AG08395 (cell line): Measurements from ENCODE around the gene SLC35E1.
"Not testable (repeated sequence)": the region's sequence is repeated elsewhere in the genome, so short reads cannot be mapped to it uniquely, and the experiment has no call there.

Experiments used
- DNase-seq: peaks from one replicate; pipeline ENCODE4 v3.0.0; 2012; ENCODE audit warnings: mixed read lengths, low spot score

The SLC35E1 gene

DNA sequence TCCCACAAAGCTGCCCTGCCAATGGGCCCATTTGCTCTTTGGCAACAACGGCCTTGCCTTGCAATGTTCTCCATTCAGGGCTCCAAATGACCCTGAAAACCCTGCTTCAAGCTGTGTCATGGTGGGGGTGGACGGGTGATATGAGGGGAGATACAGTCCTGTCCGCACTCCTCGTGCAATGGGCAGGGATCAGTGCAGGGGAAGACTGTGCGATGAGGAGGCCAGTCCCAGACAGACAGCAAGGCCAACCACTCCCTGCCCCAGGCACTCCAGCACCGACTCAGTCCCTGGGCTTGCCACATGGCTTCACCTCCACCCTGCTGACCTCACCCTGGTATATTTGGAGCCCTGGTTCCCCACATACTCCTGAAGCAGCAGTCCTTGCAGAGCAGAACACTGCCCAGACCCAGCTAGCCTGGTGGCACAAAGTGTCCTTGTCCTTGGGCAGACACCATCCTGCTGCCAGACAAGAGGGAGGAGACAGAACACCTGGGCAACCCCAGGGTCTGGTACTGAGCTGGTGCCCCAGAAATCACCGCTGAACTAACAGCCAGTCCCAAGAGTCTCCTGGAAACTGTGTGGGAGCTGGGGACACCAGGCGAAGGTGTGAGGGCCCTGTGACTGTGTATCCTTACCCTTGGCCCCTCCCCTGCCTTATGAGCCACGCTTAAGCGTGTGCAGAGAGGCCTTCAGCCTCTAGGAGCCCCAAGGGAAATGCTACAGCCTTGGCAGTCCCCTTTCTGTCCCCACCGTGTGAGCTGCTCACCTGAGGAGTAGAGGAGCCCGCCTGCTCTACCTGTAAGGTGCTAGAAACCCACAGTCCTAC is 9.1 kb upstream of the SLC35E1 start:
- DNase-seq = no peak

DNA sequence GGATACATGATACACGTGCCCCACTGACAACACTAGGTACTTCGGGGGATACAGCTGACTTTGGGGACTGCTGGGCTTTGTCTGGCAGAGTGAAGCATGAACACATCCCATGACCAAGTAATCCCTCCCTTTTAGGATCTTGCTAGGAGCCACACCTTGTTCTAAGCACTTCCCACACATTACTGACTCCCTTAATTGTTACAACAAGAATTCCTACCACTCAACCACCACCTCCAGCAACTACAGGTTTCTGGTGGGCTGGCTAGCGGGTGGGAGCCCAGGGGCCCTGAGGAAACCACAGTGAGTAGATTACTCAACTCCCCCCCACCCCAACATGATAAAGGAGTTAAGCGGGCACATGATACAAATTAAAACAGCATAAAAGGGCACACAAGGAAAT is 7.2 kb upstream of the SLC35E1 start:
- no peak for DNase-seq

DNA sequence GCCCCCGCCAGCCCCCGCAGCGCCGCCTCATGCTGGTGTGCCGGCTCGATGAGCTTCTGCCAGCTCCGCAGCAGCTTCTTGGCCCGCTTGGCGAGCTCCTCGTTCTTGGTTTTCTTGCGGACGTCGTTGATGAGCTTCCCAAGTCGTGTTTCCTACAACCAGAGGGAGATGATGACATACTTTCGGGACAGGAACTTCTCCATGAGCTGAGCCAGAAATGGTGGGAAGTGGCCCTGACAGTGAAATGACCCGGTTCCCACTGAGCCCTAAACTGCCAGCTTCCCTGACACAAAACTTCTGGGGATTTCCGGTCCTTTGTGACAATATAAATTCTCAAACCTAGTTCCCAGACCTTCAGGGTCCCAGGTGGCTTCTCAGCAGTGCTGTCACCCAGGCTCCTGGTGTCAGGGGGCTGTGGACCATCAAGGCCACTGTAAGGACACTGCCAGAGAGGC is 5.3 kb upstream of the SLC35E1 start:
- DNase-seq = no peak

DNA sequence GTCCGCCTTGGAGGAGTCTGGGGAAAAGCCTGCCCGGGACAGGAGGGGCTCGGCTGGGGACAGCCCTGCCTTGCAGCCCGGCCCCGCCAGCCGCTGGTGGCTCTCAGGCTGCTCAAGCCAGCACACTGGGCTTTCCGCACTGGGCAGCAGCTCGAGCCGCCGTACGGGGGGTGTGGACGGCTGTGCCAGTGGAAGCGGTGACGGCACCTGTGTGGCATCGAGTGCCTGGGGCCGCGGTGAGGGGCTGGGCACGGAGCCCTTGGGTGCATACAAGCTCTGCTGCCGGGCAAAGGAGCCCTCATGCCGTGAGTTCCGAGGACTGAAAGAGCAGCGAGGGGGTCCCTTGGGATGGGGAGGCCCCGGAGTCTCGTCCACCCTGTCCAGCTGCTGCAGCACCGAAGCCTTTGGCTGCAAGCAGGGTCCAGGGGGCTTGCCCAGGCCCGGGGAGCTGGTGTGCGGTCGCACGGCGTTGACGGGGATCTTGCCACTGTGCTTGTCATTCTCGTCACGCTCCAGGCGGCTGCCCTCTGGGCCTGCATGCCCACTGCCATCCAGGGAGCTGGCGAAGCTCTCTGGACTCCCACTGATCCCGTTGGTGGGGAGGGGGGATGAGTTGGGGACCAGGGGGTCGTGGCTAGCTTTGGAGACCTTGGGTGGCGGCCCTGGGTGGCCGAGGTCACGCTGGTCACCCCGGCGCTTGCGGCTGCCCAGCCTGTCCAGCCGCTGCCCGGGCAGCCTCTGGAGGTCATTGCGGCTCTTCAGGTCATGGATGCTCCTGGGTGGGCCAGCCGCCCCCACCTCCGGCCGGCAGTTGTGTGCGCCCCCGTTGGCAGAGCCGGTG is 4.7 kb upstream of the SLC35E1 start:
- DNase-seq = no peak

DNA sequence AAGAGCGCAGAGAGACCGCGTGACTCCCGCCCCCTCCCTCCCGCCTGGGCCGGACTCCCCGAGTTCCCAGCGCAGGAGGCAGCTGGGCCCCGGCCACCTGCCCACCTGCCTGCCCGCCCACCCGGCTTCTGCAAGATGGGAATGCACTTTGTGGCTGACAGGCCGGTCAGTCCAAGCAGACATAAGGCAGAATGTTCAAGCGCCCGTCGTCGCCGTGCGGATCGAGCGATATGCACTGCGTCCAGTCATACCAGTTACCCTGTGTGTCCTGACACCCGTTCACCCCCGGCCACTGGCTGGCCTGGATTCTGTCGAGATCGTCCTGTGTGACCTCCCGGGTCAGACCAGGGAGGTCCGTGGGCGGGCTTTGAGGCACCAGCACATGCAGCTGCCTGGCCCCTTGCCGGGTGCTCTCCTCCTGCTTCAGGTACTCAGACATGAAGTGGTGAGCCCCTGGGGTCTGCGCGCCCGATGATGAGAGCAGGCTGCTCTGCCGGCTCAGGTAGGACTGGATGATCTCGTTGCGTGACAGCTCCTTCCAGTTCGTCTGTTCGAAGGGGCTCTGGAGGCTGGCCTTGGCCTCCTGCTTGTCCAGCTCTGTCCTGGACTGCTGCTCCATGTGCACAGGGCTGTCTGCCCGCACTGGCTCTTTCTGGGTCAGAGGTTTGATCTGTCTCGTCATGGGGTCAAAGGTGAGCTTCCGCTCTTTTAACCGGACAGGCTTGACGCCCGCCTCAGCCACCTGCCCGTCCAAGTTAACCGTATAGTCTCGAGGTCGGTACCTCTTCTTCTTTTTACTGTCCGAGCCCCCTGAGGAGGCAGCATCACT is 3.9 kb upstream of the SLC35E1 start:
- no peak for DNase-seq

DNA sequence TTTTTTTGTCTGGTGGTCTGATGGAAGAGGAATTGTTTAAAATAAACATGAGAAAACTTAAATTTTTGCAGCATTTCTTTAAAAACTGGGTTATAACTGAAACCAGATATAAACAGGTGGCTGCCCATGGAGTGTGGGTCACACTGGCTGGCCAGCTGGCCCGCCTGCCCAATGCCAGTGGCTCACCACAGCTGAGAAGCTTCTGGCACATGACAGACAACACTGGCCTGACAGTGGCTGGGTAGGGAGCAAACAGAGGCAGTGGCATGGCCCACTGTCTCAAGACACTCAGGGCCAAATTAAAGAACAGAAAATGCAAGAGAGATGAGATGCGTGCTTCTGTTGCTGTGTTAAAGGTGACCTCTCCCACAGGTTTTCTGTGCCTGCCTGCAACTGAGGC is 3.1 kb upstream of the SLC35E1 start:
- no peak for DNase-seq

DNA sequence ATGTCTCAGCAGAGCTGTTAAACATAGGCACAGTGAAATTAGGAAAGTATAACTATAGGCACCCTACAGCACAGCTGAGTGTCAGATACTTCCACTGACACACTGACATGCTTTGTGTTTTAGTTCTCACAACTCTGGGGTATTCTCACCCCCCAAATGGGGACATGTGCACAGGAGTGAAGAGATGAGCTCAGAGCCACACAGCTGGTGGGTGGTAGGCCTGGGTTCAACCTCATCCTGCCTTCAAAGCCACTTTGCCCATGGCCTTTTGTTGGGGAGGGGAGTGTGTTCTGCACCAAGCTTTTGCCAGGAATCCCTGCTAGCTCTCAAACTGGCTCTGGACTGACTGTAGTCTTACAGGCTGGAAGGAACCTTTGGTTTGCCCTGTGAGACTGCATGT is 1.7 kb upstream of the SLC35E1 start:
- no peak for DNase-seq

DNA sequence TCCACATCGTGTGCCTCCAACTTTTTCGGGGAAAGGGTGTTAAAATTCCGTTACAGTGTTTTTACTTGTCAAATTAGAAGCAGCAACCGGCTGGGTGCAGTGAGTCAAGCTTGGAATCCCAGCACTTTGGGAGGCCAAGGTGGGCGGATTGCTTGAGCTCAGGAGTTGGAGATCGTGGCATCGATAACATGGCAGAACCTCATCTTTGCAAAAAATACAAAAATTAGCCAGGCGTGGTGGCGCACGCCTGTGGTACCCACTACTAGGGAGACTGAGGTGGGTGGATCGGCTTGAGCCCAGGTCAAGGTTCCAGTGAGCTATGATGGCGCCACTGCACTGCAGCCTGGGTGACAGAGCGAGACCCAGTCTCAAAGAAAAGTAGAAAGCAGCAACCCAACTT is 1.1 kb upstream of the SLC35E1 start:
- no peak for DNase-seq

DNA sequence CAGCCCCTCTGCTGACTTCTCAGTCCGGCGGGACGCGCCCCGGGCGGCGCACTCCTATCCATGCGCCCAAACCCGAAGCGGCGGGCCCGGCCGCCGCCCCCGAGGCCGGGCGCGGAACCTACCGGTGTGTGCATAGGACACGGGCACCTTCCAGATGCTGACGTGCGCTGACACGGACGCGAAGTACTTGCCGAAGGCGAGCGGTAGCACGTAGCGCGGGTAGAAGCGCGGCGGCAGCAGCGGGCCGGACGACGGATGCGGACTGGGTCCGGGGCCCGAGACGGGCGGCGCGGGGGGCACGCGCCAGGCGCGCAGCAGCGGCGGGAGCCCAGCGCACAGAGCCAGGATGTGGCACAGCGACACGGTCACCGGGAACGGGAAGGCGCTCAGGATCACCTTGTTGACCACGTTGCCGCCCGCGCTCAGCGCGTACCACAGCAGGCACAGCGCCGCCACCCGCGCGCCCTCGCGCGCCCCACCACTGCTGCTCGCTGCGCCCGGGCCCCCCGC is 338 bp downstream of the SLC35E1 start:
- peak; percentile 19 for DNase-seq

DNA sequence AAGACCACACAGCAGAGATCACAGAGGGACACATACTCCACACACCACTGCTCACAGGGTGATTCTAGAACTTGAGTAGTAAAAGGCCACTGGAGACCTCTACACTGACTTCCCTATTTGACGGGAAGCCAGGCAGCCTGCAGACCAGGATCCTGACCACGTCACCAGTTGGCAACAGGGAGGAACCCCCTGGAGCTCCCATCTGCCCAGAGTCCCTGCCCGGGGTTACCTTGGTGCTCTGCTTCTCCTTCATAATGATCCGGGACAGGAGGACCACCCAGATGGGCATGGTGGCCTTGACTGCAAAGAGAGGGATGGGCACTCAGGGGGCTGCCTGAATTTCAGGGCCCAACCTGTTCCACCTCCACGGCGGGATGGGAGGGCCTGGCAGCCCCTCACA is 932 bp downstream of the SLC35E1 start:
- DNase-seq = peak; percentile 32

DNA sequence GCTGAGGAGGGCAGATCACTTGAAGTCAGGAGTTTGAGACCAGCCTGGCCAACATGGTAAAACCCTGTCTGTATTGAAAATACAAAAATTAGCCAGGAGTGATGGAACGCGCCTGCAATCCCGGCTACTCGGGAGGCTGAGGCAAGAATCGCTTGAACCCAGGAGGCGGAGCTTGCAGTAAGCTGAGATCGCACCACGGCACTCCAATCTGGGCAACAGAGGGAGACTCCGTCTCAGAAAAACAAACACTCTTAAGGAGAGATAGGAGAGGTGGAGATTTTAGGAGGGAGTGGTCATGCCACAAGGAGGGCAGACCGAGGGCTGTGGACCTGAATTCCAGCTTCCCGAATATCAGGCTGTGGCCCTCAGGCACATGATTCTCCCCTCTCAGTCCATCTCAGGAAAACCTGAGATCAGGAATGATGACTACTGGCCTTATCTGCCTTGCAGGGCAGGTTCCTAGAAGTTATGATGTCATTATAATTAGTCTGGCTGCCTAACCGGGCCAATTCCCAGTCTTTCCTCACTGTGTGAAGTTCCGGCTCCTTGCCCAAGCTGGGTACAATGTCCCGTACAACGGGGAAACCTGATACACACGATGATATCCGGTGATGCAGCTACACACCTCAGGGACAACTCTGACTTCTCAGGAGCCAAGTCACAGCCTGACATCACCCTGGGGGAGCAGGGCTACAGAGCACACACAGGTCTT is 2.5 kb downstream of the SLC35E1 start:
- no peak for DNase-seq

DNA sequence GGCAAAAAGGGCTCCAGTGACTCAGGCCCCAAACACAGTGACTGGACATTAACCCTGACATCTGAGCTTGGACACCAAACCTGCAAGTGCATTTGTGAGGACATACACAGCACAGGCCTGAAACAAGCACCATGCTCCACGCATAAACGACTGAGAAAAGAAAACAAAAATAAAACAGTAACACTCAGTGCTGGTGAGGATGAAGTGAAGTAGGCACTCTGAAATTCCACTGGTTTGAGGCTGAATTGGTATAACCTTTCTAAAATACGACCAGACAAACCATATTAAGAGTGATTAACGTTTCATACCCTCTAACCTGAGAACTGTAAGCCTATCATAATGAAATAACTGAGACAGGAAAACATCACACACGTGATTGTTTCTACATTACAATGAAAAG is 5.5 kb downstream of the SLC35E1 start:
- DNase-seq = no peak

DNA sequence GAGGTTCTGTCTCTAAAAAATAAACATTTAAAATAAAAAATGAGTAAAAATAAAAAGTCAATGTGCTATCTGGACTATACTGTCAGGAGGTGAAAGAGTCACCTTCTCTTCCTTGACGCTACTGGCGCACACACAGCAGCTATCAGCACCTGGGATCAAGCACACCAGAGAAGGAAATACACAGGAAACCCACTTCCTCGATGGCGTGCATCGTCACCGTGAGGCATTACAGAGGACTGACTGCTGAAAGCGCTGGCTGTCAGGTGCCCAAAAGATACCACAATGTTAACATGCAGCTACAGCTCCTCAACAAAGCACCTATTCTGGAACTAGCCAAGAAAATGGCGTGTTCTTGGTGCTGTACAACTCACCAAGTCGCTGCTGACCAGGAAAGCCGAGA is 6.1 kb downstream of the SLC35E1 start:
- DNase-seq = no peak

DNA sequence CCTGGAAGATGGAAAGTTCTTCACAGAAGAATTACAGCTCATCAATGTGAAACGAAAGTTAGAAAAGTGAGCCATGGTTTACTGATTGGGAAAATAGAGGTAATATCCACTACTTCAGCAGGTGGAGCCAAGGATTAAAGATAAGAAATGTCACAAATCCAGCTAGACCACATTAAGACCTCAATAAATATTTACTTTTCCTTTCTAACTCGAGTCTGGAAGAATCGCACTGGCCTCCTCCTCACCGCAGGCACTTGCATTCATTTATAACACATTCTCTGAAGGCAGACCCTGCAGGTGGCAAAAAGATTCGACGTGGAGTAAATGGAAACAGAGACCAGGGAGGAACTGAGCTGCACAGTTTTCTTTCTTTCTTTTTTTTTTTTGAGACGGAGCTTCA is 7.4 kb downstream of the SLC35E1 start:
- no peak for DNase-seq

DNA sequence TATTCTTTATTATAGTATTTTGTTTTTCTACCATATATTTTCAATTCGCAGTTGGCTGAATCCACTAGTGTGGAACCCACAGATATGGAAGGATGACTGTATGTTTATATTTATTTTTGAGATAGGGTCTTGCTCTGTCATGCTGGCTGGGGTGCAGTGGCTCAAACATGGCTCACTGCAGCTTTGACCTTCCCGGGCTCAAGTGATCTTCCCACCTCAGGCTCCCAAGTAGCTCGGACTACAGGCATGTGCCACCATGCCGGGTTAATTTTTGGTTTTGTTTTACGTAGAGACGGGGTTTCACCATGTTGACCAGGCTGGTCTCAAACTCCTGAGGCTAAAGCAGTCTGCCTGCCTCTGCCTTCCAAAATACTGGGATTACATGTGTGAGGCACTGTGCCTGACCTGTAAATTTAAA is 9.6 kb downstream of the SLC35E1 start:
- no peak for DNase-seq

DNA sequence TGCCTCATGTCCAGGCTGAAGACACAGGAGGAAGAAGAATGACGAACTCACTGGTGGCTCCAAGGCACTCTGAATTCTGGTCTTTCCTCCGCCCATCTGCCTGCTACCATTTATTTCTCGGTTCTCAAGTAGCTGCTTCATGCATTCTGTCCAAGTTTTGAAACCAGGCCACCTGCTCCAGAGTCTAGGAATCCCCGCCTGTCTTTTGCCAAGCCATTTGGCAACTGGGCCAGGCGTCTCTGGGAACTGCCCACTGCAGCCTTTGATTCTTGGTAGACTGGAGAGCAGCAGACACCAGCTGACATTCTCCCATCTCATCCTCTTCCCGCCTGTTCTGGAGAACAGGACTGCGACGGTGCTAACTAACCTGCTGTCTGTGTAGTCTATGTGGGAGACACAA is 10.8 kb downstream of the SLC35E1 start:
- no peak for DNase-seq

DNA sequence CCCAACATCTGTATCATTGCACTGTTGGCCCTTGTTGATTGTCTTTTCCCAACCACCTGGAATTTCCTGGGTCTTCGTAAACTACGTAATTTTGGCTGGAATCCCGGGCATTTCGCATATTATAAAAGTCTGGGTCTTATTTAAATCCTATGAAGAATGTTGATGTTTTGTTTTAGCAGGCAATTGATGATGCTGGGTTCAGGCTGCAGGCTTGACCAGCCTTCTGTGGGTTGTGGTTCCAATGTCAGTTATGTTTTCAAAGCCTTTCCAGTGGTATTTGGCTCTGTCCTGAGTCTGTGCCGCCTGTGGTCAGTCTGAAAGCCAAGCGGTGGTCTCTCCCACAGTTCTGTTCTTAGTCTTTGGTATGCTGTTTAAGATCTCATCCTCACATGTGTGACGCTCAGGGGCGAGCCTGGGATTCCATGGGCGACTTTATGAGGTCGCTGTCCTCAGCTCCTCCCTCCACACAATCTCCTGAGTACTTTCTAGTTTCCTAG is 12.4 kb downstream of the SLC35E1 start:
- DNase-seq = no peak

DNA sequence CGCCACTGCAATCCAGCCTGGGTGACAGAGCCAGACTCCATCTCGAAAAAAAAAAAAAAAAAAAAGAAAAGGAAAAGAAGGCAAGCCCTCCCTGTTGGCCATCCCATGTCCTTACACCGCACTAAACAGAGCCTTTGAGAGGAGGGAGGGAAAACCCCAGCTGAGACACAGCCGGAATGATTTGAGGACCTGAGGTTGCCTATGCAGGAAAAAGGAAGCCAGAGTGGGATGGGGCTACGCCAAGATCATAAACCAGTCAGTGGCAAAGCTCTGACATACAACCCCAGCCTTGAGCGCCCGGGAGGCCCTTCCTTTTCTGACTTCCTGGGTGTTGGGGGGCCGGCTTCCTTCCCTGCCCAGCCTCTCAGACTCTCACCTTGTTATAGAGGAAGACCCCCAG is 17.4 kb downstream of the SLC35E1 start:
- DNase-seq = no peak

DNA sequence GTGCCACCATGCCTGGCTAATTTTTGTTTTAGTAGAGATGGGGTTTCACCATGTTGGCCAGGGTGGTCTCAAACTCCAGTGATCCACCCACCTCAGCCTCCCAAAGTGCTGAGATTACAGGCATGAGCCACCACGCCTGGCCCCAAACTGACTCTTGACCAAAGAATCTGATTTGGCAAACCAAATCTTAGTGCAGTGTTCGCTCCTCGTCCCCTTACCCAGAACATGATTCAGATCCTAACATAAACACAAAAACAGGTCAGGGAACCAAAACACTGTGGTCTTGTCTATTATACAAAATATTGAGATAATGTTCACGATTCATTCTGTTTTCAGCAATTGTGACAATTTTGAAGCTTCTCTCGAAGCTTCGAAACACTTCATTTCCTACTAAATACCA is 20.3 kb downstream of the SLC35E1 start:
- DNase-seq = not testable (repeated sequence)

DNA sequence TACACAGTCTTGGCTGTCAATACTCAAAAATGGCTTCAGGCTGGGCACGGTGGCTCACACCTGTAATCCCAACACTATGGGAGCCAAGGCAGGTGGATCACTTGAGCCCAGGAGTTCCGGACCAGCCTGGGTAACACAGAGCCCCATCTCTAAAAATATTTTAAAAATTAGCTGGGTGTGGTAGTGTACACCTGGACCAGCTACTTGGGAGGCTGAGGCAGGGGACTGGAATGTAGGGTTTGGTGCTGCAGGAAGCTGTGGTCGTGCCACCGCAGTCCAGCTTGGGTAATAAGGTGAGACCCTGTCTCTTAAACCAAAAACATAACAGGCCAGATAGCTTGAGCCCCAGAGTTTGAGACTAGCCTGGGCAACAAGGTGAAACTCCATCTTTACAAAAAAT is 23.3 kb downstream of the SLC35E1 start:
- DNase-seq = no peak

DNA sequence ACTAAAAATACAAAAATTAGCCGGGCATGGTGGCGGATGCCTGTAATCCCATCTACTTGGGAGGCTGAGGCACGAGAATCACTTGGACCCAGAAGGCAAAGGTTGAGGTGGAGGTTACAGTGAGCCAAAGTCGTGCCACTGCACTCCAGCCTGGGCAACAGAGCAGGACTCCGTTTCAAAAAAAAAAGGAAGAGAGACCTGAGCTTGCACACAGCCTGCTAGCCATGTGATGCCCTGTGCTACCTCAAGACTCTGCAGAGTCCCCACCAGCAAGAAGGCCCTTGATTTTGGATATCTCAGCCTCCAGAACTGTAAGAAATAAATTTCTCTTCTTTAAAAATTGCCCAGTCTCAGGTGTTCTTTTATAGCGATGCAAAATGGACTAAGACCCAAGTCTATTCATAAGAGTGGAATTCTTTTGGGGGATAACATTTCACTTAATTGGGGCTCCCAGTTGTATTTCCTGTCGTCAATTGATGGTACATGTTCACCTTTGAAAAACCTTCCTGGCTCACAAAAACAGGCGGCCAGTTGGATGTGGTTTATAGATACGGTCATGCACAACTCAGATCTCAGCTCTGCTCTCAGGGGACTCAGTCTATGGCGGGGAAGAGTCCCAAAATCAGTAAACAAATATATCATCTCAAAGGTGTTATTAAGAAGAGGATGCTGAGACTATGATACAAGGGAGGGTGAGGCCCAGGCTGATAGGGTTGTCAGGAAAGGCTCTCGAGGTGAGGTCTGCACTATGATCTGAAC is 27.6 kb downstream of the SLC35E1 start:
- DNase-seq = no peak
